ENCODE results near the gene C1orf159. TPM values are rescaled to one million over a fixed set of nuclear protein-coding genes. Genes with fewer than 3 reads are reported as not detected.

C1orf159 gene
- total RNA-seq, 1 experiment from 2014 or later: 32.4 TPM

- TSS peak; percentile 19 for BruUV-seq (replicated peaks)
- peak overlapping the region; percentile 39 for H3K27ac Mint-ChIP-seq (ENCODE audit: unreplicated experiment)
- TF ChIP-seq, protein P1, sequence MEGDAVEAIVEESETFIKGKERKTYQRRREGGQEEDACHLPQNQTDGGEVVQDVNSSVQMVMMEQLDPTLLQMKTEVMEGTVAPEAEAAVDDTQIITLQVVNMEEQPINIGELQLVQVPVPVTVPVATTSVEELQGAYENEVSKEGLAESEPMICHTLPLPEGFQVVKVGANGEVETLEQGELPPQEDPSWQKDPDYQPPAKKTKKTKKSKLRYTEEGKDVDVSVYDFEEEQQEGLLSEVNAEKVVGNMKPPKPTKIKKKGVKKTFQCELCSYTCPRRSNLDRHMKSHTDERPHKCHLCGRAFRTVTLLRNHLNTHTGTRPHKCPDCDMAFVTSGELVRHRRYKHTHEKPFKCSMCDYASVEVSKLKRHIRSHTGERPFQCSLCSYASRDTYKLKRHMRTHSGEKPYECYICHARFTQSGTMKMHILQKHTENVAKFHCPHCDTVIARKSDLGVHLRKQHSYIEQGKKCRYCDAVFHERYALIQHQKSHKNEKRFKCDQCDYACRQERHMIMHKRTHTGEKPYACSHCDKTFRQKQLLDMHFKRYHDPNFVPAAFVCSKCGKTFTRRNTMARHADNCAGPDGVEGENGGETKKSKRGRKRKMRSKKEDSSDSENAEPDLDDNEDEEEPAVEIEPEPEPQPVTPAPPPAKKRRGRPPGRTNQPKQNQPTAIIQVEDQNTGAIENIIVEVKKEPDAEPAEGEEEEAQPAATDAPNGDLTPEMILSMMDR (IDR thresholded peaks at IDR 0.05; ENCODE audit: unreplicated experiment): no peak
- peaks cover 19% of the 10 kb centered on the region for H3K4me1 Mint-ChIP-seq (ENCODE audit: low read depth, unreplicated experiment)
- intact Hi-C loops (cut with micrococcal nuclease; ENCODE audit: unreplicated experiment): no loop called here
- H3K4me3 Mint-ChIP-seq (ENCODE audit: low read depth, unreplicated experiment): peak overlapping the region; percentile 78
- no peaks in the 10 kb centered on the region for H3K9me3 Mint-ChIP-seq (ENCODE audit: low read depth, unreplicated experiment)
- CTCF ChIA-PET: no interaction called here
- no peak for DNase-seq
- H3K36me3 Mint-ChIP-seq (ENCODE audit: insufficient read depth, unreplicated experiment): peaks cover 43% of the 10 kb centered on the region
- no peaks in the 10 kb centered on the region for H3K27me3 Mint-ChIP-seq (ENCODE audit: unreplicated experiment)
These were observed 11.9 kb upstream of the C1orf159 start for GRCh38 chr1:1127551-1128451.

- H3K4me1 Mint-ChIP-seq (ENCODE audit: low read depth, unreplicated experiment): peaks cover 15% of the 10 kb centered on the region
- H3K27ac Mint-ChIP-seq (ENCODE audit: unreplicated experiment): no peak overlapping the region
- H3K36me3 Mint-ChIP-seq (ENCODE audit: insufficient read depth, unreplicated experiment): peaks cover 35% of the 10 kb centered on the region
- CTCF ChIA-PET: interaction anchor here (0.6 kb wide), 1 partner anchor 111 kb away, joined by 4 read pairs; no protein-coding TSS in a partner anchor
- BruUV-seq (replicated peaks): no TSS peak
- H3K4me3 Mint-ChIP-seq (ENCODE audit: low read depth, unreplicated experiment): no peak overlapping the region
- no peak for DNase-seq
- TF ChIP-seq, protein P1 (IDR thresholded peaks at IDR 0.05; ENCODE audit: unreplicated experiment): no peak
- H3K9me3 Mint-ChIP-seq (ENCODE audit: low read depth, unreplicated experiment): no peaks in the 10 kb centered on the region
- intact Hi-C loops (cut with micrococcal nuclease; ENCODE audit: unreplicated experiment): no loop called here
- H3K27me3 Mint-ChIP-seq (ENCODE audit: unreplicated experiment): no peaks in the 10 kb centered on the region
These were observed 10.1 kb upstream of the C1orf159 start for GRCh38 chr1:1125945-1126344.

GRCh38 chr1:1124786-1125642, 9.1 kb upstream of the C1orf159 start:
- no peaks in the 10 kb centered on the region for H3K9me3 Mint-ChIP-seq (ENCODE audit: low read depth, unreplicated experiment)
- intact Hi-C loops (cut with micrococcal nuclease; ENCODE audit: unreplicated experiment): loop anchor here (5.0 kb wide), 1 partner anchor 122 kb away; the partner anchor contains the start of gene C1QTNF12
- peak; percentile 31 for DNase-seq
- CTCF ChIA-PET: interaction anchor here (1.3 kb wide), 1 partner anchor 125 kb away, joined by 4 read pairs; no protein-coding TSS in a partner anchor
- H3K27me3 Mint-ChIP-seq (ENCODE audit: unreplicated experiment): no peaks in the 10 kb centered on the region
- no peak overlapping the region for H3K4me3 Mint-ChIP-seq (ENCODE audit: low read depth, unreplicated experiment)
- TF ChIP-seq, protein P1 (IDR thresholded peaks at IDR 0.05; ENCODE audit: unreplicated experiment): no peak
- H3K4me1 Mint-ChIP-seq (ENCODE audit: low read depth, unreplicated experiment): peaks cover 15% of the 10 kb centered on the region
- H3K27ac Mint-ChIP-seq (ENCODE audit: unreplicated experiment): no peak overlapping the region
- peaks cover 35% of the 10 kb centered on the region for H3K36me3 Mint-ChIP-seq (ENCODE audit: insufficient read depth, unreplicated experiment)
- no TSS peak for BruUV-seq (replicated peaks)

GRCh38 chr1:1124508-1124785, 8.6 kb upstream of the C1orf159 start:
- TF ChIP-seq, protein P1 (IDR thresholded peaks at IDR 0.05; ENCODE audit: unreplicated experiment): no peak
- BruUV-seq (replicated peaks): no TSS peak
- CTCF ChIA-PET: interaction anchor here (1.3 kb wide), 1 partner anchor 126 kb away, joined by 4 read pairs; no protein-coding TSS in a partner anchor
- H3K4me1 Mint-ChIP-seq (ENCODE audit: low read depth, unreplicated experiment): peaks cover 12% of the 10 kb centered on the region
- H3K27me3 Mint-ChIP-seq (ENCODE audit: unreplicated experiment): no peaks in the 10 kb centered on the region
- intact Hi-C loops (cut with micrococcal nuclease; ENCODE audit: unreplicated experiment): loop anchor here (5.0 kb wide), 1 partner anchor 123 kb away; the partner anchor contains the start of gene C1QTNF12
- H3K27ac Mint-ChIP-seq (ENCODE audit: unreplicated experiment): no peak overlapping the region
- no peak for DNase-seq
- no peaks in the 10 kb centered on the region for H3K9me3 Mint-ChIP-seq (ENCODE audit: low read depth, unreplicated experiment)
- H3K4me3 Mint-ChIP-seq (ENCODE audit: low read depth, unreplicated experiment): no peak overlapping the region
- H3K36me3 Mint-ChIP-seq (ENCODE audit: insufficient read depth, unreplicated experiment): peaks cover 32% of the 10 kb centered on the region

Measured in Calu3 (cell line).